Fibroblast of mammary gland (primary cell): ENCODE measurements around the gene DENND5A.

Source experiments
- DNase-seq: peaks from one replicate; pipeline ENCODE4 v3.0.0-alpha.2; 2010; ENCODE audit warnings: low read depth
- H3K4me3 ChIP-seq: 2 replicates; pipeline ENCODE4 v1.5.1; 2011; ENCODE audit warnings: low read depth, mild to moderate bottlenecking, low read length, moderate library complexity; ENCODE audit not compliant: control insufficient read depth
- CTCF ChIP-seq: conservative IDR thresholded peaks from 2 replicates; pipeline ENCODE4 v1.5.1; 2011; ENCODE audit warnings: low read depth, low read length, inconsistent platforms; ENCODE audit not compliant: control insufficient read depth, insufficient read depth

DENND5A gene

DNA sequence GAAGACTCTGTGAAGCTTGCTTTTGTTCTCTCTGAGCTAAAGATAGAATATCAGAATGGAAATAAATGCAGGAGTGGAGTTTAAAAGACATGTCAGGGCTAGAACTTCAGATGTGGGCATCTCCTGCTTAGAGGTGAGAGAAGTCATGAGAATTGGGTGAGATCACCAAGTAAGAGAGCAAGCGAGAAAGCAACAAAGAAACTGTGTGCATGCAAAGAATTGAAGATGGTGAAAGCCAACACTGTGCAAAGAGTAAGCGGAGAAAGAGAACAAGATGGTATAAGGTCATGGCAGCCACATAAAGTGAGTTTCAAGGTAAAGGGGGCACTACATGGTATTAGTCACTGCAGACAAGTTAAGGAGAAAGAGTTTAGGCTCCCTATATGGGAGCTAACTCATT is 116.4 kb downstream of the DENND5A start:
- no peak for DNase-seq
- no peak for TF ChIP-seq CTCF
- H3K4me3 ChIP-seq, result no peak overlapping the region

DNA sequence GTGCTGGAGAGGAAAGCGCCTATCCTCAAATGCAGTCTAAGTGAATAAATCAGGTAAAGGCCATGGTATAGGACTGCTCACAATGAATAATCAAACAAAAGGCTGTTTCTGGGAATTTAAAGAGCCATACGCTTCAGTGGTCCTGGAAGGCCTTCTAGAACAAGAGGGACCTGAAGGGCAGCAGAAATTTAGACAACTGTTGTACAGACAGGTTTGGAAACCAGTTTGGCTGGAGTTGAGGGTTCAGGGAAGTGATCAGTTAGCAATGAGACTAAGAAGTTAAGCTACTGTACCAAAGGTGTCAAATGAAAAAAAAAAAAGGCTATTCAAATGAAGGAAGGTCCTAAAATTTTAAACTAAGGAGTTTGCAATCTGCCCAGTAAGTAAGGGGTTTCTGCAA is 117.1 kb downstream of the DENND5A start:
- TF ChIP-seq CTCF, result no peak
- H3K4me3 ChIP-seq, result no peak overlapping the region
- DNase-seq, result no peak

DNA sequence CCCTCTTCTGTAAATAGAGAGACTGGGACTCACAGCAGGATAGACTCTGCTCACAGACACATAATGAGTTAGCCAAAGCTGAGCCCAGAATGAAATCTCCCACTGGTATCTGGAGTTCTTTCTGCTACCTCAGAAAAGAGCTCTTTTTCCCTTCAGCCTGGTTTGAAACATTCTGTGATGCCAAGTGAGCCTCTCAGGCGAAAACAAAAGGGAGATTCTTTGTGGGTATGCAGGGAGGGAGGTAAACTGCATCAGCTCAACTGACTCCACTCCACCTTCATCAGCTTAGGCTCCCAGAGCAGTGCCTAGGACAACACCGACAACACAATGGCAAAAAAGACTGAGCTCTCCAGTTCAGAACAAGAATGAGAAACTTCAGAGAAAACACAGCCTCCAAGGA is 118.7 kb downstream of the DENND5A start:
- TF ChIP-seq CTCF, result no peak
- DNase-seq, result no peak

GRCh38 chr11:9145283-9145682 is 119.9 kb downstream of the DENND5A start:
- no peak overlapping the region for H3K4me3 ChIP-seq
- TF ChIP-seq CTCF, result no peak
- DNase-seq, result no peak

More for the DNA sequence above, 118.7 kb downstream of the DENND5A start:
- H3K4me3 ChIP-seq, result no peak overlapping the region

DNA sequence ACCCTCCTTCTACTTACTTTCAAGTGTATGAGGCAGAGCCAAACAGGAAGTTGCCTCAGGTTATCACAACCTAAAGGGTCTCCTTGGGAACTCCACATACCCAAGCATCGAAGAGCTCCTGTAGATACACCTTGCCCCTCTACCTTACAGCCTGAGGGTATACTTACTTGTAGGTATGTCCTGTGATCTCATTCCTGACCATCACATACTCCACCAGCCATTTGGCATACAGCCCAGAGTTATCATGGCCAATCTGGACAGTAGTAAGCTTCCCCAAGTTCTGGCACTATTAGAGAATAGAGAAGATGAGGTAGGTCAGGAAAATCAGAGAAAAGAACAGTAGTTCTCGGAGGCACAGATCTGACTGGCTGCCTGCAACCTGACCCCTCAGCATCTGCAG is 120.3 kb downstream of the DENND5A start:
- TF ChIP-seq CTCF, result no peak
- H3K4me3 ChIP-seq, result no peak overlapping the region
- DNase-seq, result no peak

GRCh38 chr11:9143721-9144120 is 121.4 kb downstream of the DENND5A start:
- no peak for TF ChIP-seq CTCF
- DNase-seq, result peak; percentile 30
- no peak overlapping the region for H3K4me3 ChIP-seq

DNA sequence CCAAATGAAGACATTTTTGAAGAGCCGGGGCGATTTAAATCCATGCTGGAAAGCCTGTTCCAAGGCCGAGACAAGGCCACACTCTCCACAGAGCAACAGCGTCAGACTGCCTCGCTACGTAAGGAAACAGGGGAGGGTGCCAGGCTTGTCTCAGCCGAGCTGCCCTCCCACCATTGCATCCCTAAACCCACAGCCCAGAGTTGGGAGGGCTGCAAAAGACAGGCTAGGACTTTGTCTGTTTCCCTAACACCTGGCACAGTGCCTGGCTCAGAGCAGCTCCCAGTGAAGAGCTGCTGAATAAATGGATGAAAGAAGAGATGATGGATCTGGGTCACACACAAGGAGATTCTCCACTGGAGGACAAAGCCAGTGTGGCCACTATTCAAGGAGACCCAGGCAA is 122.4 kb downstream of the DENND5A start:
- no peak for DNase-seq
- no peak overlapping the region for H3K4me3 ChIP-seq
- TF ChIP-seq CTCF, result no peak
